NCI-H1092 (cell line): ENCODE measurements around the gene NRG2.

Source experiments
- DNase-seq: peaks from one replicate; lab custom pipeline; 2025; lab: John Stamatoyannopoulos, UW

NRG2 gene

DNA sequence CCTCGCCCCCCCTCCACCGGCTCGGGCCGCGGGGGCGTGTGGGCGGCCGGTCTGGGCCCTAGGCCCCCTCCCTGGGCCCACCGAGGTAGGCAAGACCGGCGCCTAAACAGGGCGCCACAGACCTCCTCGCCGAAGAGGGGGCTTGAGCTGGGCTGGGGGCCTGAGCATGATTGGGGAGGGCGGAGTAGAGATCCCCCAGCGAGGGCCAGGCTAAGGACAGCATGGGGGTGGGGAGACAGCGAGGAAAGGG, 138.6 kb downstream of the NRG2 start:
- no peak for DNase-seq

DNA sequence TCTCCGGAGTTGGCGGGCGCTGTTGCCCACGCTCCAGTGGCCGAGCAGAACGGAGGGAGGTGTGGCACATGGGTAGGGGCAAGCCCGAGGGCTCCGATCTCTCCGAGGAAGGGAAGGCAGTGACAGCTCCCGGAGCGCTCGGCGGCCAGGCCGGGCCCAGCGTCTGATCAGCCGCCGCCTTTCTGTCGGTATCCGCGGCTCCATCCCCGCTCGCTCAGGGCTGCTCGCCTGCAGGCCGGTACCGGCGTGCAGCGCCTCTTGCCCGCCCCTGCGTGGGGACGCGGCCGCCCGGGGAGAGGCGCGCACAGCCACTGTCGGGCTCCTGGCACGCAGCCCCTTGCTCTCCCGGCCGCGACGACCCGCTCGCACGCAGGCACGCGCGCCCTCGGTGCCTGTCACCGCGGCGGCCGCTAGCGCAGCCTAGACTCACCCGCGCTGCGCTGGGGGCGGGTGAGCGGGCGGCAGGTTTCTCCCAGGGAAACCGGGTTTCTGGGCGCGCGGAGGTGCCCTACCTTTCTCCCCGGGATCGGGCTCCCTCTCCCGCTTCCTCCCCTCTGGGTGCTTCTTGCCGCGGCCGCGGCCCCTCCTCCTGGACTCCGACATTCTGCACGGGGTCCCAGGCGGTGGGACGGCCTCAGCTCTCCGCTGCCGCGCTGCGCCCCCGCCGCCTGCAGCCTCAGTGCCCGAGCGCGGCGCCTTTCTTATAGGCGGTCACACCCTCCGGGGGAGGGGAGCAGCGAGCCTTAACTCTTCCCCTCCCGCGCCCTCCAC, 139.1 kb downstream of the NRG2 start:
- DNase-seq = no peak

DNA sequence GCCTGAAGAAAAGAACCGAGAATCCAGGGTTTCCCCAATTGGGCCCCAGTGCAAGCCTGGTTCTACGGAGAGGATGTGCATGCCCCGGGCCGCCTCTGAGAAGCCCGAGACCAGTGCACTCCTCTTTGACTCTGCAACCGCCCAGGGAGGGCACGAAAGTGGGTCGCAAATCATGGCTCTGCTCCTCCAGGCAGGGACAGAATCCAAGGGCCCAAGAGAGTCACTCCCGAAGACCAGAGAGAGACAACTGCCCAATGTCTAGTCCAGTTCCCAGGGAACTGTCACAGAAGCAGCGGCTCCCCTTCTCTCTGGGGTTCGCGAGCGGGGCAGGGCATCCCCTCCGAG, 139.7 kb downstream of the NRG2 start:
- DNase-seq = no peak

DNA sequence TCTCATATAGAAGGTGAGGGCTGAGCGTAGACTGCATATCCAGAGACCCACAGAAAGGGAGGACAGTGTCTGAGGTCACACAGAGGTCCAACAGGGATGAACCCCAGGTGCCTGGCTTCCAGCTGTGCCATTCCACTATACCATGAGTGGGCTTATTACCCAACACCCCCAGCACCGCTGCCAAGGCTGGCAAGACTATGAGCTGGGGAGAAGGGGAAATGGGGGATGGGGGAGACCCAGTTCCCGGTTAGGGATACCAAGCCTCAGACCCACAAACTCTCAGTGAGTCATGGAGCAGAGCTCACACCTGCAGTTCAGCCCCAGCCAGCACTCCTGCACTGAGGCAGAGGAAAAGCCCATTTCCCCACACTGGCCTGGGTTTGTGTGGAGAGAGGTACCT, 141.1 kb downstream of the NRG2 start:
- DNase-seq = no peak

DNA sequence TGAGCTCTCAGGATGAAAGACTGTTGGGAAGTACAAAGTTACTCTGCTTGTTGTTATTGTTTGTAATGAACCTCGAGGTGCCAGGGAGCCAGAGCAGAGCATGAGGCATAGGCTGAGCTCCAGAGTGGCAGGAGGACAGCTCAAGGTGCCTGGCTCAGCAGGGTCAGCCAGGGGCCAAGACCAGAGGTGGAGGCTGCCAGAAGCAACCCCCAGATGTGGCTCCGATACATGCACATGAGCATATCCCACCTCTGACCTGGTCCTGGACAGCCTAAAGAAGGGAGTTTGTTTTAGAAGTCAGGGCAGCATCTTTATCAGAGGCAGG, 141.9 kb downstream of the NRG2 start:
- no peak for DNase-seq

DNA sequence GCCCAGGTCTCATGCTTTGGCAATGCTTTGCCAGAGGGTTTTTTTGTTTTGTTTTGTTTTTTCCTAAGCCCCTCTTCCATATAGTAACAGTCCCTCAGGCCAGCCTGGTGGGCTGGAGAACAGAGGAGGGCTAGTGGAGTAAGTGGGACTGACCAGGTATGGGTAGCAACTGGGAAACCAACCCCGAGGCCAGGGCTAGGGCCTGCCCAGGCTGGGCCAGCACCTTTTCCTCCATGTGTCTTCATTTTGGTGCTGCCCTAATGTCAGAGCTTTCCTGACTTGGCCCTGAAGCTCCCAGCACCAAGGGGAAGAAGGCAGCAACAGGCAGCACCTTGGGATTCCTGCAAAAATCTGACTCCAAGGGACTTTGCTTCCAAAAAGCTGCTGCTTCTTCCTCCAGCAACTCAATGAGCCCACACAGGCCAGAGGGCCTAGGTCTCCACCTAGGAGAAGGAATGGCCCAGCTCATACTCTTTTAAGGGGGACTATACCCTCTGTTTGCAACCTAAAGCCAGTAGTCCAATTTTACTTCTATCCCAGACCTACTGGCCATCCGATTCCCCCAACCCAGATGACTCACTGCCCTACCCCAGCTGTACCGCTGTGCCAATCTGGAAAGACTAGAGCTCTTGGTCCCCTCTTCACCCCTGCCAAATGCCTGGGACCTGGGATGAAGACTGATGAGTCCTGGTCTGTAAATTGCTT, 142.4 kb downstream of the NRG2 start:
- no peak for DNase-seq

DNA sequence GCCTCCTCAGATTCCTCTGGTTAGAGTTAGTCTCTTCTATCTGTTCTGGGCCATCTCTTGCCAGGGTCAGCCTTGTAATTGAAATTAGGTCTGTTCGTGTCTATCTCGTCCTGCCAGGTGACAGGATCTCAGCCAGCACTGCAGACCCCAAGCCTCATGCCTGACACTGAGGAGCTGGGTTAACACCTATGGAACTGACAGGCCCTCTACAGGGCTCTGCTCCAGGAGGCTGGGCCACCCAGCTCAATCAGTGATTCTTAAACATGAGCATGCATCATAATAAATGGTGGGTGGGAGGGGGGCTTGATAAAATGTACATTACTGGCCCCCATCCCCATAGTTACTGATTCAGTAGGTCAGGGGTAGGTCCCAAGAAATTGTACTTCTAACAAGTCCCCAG, 144.1 kb downstream of the NRG2 start:
- DNase-seq = no peak

DNA sequence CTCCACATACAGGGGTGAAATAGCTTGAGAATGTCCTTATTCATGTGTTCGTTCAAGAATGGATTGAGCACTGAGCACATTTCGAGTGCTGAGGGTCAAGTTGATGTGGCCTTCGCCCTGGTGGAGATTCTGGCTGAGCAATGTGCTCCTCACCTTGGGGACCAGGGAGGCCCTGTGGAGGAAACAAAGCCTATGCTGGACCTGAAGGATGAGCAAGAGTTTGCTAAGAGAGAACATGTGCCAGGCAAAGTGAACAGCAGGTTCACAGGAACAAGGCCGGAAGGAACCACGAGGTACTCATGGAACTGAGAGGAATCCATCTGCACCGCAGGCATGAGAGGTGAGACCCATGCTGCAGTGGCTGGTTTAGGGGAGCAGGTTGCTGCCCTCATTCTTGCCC, 145.1 kb downstream of the NRG2 start:
- DNase-seq = no peak

DNA sequence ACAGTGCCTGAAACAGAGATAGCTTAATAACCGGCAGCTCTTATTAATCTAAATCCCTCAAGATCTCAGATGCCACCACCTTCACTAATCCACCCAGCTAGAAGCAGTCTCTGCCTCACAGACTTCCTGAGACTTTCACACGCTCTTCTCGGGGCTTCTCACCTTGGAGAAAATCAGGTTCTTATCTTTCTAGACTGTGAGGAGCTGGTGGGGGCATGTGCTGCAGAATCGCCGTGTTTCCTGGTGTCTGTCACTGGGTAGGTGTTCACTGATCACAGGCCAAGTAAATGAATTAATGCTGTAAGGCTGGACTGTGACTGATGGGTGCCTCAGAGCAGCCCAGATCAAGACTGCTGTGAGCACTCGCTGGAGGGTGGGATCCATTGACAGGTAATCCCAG, 145.8 kb downstream of the NRG2 start:
- no peak for DNase-seq

DNA sequence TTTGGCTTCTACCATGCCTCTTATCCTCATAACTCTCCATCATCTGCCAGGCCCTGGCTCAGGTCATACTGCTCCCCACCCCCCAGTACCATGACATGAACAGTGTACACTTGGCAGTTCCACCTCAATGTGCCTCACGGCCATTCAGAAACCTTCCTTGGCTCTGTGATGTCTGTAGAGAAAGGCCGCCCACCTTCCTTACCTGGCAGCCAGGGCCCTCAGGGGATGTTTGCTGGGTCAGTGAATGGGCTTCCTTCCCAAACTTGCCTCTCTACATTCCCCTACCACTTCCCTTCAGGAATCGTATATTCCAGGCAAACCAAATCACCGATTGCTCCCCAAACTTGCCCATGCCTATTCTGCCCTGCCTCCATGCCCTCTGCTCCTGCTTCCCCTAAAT, 146.4 kb downstream of the NRG2 start:
- DNase-seq = no peak

DNA sequence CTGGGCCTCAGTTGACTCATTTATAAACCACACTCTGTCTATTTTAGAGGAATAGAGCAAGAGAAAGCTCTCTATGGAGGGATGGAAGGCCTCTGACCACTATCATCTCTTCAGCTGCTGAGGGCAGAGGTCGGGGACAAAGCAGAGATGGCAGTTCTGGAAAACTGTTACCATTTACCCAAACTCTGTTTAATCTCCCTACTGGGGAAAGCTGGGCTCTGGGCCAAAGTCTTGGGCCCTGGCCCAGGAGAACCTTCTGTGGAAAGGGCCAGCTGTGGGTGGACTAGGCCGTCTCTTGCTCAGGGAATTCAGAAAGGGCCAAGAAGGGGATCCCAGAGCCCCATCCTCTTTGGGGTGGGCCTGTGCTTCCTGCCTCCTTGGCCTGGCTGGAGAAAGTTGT, 147.5 kb downstream of the NRG2 start:
- DNase-seq = no peak

DNA sequence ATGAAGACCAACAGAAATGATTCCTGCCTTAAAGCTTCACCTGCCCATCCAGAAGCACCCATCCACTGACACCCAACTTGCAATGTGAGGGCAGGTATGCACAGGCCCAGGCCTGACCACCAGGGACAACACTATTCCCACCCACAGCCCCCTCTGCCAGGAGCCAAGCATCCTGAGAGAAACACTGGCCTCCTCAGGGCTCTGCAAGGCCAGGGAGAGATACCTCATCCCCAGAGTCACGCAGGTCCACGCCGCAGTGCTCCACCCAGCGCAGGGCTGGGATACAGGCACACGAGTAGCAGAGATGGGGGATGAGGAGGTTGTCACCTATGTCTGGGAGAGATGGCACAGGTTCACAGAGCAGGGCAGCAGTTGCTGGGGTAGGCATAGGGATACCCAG, 148.1 kb downstream of the NRG2 start:
- no peak for DNase-seq

DNA sequence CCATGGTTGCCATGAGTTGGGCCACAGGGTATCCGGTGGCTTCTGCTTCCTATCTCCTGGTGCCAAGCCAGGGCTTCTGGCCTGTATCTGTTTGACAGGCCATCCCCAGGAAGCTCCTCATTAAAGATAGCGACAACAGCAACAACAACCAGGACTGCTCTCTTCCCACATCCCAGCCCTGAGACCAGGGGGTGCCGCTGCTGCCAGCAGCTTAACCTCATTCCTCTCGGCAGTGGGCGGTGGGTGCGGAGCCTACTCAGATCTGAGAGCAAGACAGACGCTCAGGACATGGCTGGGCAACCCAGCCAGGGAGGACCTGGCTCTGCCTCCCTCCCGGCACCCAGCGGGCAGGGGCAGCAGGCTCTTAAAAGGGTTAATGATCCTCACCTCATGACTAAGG, 149.2 kb downstream of the NRG2 start:
- DNase-seq = no peak

DNA sequence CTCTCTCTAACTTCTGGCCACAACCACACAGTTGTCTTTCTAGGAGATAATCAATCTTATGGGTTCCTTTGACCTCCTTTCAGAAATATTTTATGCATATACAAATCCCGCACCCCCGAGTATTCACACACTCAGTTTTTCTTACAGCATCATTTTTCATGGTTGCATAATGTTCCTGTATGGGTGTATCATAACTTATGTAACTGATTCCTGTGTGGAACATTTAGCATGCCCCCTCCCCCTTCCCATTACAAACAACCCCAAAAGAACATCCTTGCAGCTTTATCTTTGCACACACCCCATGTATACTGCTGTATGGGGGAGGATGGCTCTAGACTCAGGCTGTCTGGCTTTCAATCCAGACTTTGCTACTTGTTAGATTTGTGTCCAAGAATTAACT, 153.7 kb downstream of the NRG2 start:
- no peak for DNase-seq

DNA sequence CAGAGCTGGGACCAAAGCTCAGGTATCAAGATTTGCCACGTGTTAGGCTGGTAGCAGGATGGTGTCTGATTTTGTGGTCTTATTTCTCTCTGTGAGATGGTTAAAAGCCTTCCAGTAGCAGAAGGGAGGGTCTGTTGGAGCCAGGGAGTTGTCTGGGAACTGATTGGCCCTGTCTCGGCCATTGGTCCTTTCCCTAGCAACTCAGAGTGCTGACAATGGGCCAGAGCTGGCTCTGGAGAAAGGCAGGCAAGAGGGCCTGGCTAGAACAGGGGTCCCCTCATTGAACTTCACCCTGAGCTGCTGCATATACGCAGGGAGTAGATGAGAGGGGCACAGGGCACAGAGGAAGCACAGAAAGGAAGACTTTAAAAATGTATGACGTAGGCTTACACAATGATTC, 154.7 kb downstream of the NRG2 start:
- no peak for DNase-seq

DNA sequence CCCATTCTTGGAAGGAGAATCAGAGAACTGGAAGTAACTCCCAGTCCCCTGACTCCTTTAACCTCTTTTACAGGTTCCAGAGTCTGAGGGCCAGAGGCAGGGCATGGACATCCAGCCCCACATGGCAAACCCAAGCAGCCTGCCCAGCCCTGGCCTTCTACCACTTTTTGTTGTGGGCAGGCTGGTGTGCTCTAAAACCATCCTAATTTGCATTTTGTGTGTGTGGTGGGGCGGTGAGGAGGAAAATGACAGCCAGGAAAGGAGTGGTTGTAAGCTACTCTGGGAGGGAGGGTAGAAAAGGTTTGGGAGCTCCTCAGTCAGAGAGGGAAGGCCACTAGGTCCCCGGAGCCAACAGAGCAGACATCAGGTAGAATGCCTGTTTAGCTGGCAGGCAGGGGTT, 156.9 kb downstream of the NRG2 start:
- DNase-seq = no peak

DNA sequence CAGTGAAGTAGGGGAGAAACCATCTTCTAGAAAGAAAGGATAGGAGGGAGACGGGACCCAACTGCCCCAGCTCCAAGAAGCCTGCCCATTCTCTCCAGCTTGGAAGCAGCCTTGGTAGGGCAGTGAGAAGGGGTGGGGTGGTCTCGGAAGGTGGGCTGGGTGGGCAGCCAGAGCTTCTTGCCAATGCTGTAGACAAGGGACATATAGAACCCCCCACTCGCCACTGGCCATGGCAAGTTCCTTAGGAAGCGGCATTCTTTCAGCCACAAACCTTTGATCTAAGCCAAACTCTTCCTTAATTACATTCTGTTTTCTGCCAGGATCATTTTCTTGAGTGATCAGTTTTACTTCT, 157.3 kb downstream of the NRG2 start:
- DNase-seq = no peak

DNA sequence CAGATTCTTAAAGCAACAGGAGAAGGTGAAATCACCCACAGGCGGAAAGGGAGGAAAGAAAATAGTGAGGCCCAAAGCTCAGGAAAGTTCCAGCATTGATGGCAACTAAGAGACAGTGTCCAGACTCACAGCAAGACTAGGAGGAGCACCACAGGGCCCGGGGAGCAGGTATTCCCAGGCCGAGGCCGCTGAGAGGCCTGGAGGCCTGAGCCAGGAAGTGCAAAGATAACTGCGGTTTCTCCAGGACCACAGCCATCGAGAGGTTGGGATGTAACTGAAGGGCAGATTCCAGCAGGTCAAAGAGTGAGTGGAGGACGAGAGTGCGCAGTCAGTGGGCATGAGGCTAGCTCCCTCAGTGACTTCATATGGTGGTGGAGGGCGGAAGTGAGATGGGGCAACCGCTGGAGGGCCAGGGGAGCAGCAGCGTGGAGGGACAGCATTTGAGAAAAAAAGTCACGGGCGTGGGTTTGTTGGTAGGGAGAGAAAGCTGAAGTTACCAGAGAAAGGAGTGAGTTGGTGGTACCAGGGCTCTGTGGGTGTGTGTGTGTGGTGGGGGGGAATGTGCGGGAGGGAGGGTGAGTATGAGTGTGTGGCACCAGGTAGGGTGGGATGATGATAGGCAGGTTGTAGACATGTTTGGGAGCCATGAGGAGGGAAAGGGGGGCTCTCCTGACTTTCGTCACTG, 157.8 kb downstream of the NRG2 start:
- DNase-seq = no peak

DNA sequence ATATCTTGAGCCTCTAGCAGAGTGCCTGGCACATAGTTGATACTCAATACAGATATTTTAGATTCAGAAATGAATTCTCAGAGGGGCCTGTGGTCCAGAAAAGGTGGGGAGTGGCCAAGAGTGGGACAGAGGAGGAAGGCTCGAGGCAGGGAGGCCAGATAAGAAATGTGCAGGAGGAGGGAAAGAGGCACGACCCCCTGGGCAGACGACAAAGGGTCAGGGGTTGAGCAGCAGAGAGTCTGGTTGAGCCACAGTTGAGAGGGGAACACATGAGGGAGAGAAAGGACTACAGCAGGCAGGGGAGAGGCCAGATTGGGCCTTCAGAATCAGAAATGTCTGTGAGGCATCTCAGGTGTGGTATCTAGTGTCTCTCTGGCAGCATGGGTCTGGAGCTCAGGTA, 158.4 kb downstream of the NRG2 start:
- no peak for DNase-seq

DNA sequence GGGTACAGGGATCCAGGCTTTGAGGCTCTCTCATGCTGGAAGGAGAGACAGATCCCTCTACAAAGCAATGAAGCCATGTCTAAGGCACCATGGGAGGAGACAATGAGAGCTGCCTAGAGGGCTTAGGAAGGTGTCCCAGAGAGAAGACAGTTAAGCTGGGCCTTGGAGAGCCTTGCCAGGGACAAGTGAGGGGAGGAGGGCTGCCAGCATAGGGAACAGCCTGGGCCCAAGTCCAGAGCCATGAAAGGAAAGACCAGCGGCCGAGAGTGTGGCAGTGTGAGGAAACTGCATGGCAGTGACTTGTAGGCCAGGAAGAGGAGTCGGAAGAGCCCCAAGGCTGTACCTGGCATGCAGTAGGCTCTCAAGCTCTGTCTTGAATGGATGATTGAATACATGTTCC, 159.0 kb downstream of the NRG2 start:
- DNase-seq = no peak

DNA sequence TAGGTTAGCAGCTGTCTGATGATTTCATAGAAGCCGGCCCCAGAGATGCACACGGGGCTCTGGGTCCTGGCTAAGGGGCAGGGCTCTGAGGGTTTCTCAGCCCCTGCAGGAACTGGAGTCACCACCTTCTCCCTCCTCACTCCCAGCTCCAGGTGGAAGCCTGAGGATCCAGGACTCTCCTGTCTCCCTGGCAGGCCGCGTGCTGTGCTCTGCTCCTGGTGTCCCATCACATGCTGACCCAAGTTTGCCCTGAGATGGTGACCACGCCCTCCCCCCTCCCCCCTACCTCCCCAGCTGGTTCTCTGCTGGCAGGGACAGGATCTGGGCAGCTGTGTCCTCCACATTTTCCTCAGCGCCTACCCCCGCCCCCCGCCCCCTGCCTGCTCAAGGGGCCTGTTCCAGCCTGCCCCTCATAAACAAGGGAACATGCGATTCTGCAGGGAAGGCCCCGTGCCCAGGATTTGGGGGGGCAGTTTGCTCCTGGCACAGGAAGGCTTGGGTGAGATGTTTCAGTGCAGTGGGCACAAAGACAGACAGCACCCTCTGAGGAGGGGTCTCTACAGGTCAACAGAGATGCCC, 160.0 kb downstream of the NRG2 start:
- DNase-seq = no peak

DNA sequence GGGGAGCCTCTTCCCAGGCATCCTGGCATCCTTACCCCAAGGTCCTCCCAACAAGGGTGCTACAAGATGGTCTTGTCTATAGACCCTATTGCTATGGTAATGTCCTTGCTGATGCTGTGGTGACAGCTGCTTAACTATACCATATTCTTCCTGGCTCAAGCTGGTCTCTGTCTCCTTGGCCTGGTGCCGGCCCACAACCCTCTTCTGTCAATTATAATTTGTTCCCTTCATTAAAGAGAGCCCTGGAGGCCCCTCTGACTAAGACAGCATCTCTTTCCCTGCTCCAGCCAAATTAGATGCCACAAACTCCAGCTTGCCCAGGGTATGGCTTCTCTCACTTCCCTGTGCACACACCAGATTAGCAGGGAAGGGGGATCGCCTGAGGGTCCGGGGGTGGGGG, 160.8 kb downstream of the NRG2 start:
- no peak for DNase-seq

DNA sequence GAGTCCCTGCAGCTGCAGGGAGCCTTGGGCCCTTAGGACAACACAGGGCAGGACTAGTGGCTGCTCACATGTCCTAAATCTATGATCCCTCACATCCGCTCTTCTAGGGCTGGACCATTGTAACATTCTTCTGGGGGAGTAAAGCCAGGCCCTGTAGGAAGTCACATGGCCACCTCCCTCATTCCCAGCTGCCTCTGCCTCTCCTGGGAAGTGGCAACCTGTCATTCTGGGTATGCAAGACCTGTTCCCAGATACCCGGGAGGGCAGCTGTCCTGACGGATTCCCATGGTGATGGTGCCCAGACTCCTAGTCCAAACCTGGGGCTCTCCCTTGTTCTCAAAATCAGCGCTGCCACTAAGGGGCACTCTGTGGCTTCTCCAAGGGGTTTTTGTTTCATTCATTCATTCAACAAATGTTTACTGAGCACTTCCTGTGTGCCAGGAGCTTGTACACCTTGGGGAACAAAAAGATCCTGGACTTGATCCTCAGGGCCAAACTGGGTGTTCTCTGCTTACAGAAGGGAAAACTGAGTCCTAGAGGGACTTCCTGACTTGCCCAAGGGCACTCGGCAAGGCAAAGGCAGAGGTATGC, 161.9 kb downstream of the NRG2 start:
- DNase-seq = no peak
